Measurements from ENCODE around the gene RAB30. TPM values are rescaled to one million over a fixed set of nuclear protein-coding genes. Genes with fewer than 3 reads are reported as not detected.

The RAB30 gene
- total and polyA plus RNA-seq, 2 donors, result 4.5 to 7.5 TPM

Other genes with a start within 250 kb of the RAB30 start
- 51.7 TPM for gene PRCP, start 171.5 kb downstream of the RAB30 start, total RNA-seq
- 38.4 TPM for gene PRCP, start 171.5 kb downstream of the RAB30 start, polyA plus RNA-seq
- gene DDIAS, start 170.2 kb downstream of the RAB30 start, total RNA-seq, result 8.1 TPM
- 2.3 TPM for gene DDIAS, start 170.2 kb downstream of the RAB30 start, polyA plus RNA-seq
- 51.8 TPM for gene PCF11, start 85.2 kb upstream of the RAB30 start, total RNA-seq
- 62.8 TPM for gene PCF11, start 85.2 kb upstream of the RAB30 start, polyA plus RNA-seq
- gene ANKRD42, start 121.8 kb upstream of the RAB30 start, total RNA-seq, result 2.2 TPM
- gene ANKRD42, start 121.8 kb upstream of the RAB30 start, polyA plus RNA-seq, result 5.7 TPM
- 51.1 TPM for gene CCDC90B, start 214.5 kb upstream of the RAB30 start, total RNA-seq
- gene CCDC90B, start 214.5 kb upstream of the RAB30 start, polyA plus RNA-seq, result 68.4 TPM

Measured in thymus (tissue), 2 donors.